ENCODE measurements around the gene PLEK. TPM values are rescaled to one million over a fixed set of nuclear protein-coding genes. Genes with fewer than 3 reads are reported as not detected.

PLEK gene, protein sequence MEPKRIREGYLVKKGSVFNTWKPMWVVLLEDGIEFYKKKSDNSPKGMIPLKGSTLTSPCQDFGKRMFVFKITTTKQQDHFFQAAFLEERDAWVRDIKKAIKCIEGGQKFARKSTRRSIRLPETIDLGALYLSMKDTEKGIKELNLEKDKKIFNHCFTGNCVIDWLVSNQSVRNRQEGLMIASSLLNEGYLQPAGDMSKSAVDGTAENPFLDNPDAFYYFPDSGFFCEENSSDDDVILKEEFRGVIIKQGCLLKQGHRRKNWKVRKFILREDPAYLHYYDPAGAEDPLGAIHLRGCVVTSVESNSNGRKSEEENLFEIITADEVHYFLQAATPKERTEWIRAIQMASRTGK
- polyA plus RNA-seq (2013, experiment 1 of 2), result 0.01 TPM
- polyA plus RNA-seq (2013, experiment 2 of 2), result 0.01 TPM

DNA sequence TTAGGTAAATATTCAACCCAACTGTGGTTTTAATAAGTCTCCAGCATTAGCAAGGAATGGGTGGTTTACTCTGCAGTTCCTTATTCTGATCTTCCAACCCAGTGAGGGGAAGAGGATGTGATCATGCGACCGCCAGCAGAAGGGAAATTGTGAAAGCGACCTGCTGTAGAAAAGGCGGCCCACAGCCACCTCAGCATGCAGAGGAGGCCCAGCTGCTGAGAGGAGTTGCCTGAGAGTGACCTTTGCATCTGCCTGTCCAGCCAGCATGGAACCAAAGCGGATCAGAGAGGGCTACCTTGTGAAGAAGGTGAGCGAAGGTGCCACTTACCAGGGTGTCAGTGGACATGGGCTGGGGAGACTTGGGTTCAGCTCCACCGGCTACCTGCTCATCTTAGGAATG, at the start of gene PLEK:
Gene PLEK, plus strand, starts transcription at position 196 of the 400 bp plus-strand sequence. Its CDS starts 70 bp downstream, at position 266.
- H3K4me3 ChIP-seq (ENCODE audit: low read length), result no peak within 1 kb of the TSS
- H3K9ac ChIP-seq (ENCODE audit: low read length), result no peak within 1 kb of the TSS
- no peak within 1 kb of the TSS for H3K4ac ChIP-seq (ENCODE audit: low read depth, low read length)
- peak within 1 kb of the TSS; percentile 47 for H3K56ac ChIP-seq (ENCODE audit: low read length)
- H3K4me2 ChIP-seq (ENCODE audit: low read length), result no peak within 1 kb of the TSS
- no peak within 1 kb of the TSS for H3K23ac ChIP-seq (ENCODE audit: low read length)
- H3K18ac ChIP-seq (ENCODE audit: low read length), result no peak within 1 kb of the TSS
- H3K79me2 ChIP-seq (ENCODE audit: control insufficient read depth, insufficient read depth, low read length), result no peaks in the 10 kb centered on the region
- H3K4me1 ChIP-seq (ENCODE audit: control insufficient read depth, low read depth, low read length), result no peaks in the 10 kb centered on the region
- no peak within 1 kb of the TSS for H4K8ac ChIP-seq (ENCODE audit: low read depth, low read length)
- no peak within 1 kb of the TSS for H2BK120ac ChIP-seq (ENCODE audit: low read depth, low read length)
- no peaks in the 10 kb centered on the region for H3K36me3 ChIP-seq (ENCODE audit: control insufficient read depth, insufficient read depth, low read length)
- no peaks in the 10 kb centered on the region for H3K79me1 ChIP-seq (ENCODE audit: low read length)
- H3K27ac ChIP-seq (ENCODE audit: low read depth, low read length), result no peak within 1 kb of the TSS
- H3K27me3 ChIP-seq (ENCODE audit: insufficient read depth, low read length, poor library complexity), result no peaks in the 10 kb centered on the region
- no peak for DNase-seq
- H2BK5ac ChIP-seq (ENCODE audit: low read length), result no peak within 1 kb of the TSS
- H2AK5ac ChIP-seq (ENCODE audit: low read length), result no peak within 1 kb of the TSS
- WGBS (ENCODE audit: extremely low coverage, insufficient coverage, low lambda C conversion rate), result no CpG with 5 or more reads among the region's 7 CpGs
- H2BK15ac ChIP-seq (replicated peaks; ENCODE audit: low read depth), result no peak within 1 kb of the TSS
- H4K5ac ChIP-seq (ENCODE audit: low read length), result no peak within 1 kb of the TSS

DNA sequence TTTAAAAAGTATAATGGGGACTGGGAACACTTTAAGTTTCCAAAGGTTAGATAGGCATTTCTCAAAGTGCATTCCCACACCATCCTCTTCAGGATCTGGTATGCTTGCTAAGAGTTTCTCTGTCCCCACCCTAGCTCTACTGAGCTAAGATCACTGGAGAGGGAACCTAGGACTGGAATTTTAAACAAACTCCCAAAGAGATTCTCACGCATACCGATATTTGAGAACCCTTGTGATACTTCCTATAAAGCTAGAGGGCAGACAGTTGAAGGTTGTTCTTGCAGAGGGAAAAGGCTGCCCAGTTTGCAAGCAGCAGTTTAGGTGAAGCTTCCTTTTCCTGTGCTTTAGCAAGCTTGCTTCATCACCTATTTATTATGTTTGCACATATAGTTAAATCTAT, 49.0 kb upstream of the PLEK start:
- Histone ChIP-seq H4K5ac (ENCODE audit: low read length) (no peak overlapping the region), H3K79me1 (ENCODE audit: low read length) (no peaks in the 10 kb centered on the region), H3K4me3 (ENCODE audit: low read length) (no peak overlapping the region), H3K4me2 (ENCODE audit: low read length) (no peak overlapping the region), H3K4me1 (ENCODE audit: control insufficient read depth, low read depth, low read length) (no peaks in the 10 kb centered on the region), H3K9ac (ENCODE audit: low read length) (no peak overlapping the region), H3K4ac (ENCODE audit: low read depth, low read length) (no peak overlapping the region), H2BK120ac (ENCODE audit: low read depth, low read length) (no peak overlapping the region), H2BK5ac (ENCODE audit: low read length) (no peak overlapping the region), H3K56ac (ENCODE audit: low read length) (no peak overlapping the region), H3K36me3 (ENCODE audit: control insufficient read depth, insufficient read depth, low read length) (no peaks in the 10 kb centered on the region), H3K27ac (ENCODE audit: low read depth, low read length) (no peak overlapping the region), H2AK5ac (ENCODE audit: low read length) (no peak overlapping the region), H3K23ac (ENCODE audit: low read length) (no peak overlapping the region), H3K18ac (ENCODE audit: low read length) (no peak overlapping the region), H4K8ac (ENCODE audit: low read depth, low read length) (no peak overlapping the region), H3K79me2 (ENCODE audit: control insufficient read depth, insufficient read depth, low read length) (no peaks in the 10 kb centered on the region), H2BK15ac (replicated peaks; ENCODE audit: low read depth) (no peak overlapping the region), H3K27me3 (ENCODE audit: insufficient read depth, low read length, poor library complexity) (peaks cover 11% of the 10 kb centered on the region)
- WGBS (ENCODE audit: extremely low coverage, insufficient coverage, low lambda C conversion rate), result no CpG with 5 or more reads among the region's 2 CpGs
- no peak for DNase-seq

DNA sequence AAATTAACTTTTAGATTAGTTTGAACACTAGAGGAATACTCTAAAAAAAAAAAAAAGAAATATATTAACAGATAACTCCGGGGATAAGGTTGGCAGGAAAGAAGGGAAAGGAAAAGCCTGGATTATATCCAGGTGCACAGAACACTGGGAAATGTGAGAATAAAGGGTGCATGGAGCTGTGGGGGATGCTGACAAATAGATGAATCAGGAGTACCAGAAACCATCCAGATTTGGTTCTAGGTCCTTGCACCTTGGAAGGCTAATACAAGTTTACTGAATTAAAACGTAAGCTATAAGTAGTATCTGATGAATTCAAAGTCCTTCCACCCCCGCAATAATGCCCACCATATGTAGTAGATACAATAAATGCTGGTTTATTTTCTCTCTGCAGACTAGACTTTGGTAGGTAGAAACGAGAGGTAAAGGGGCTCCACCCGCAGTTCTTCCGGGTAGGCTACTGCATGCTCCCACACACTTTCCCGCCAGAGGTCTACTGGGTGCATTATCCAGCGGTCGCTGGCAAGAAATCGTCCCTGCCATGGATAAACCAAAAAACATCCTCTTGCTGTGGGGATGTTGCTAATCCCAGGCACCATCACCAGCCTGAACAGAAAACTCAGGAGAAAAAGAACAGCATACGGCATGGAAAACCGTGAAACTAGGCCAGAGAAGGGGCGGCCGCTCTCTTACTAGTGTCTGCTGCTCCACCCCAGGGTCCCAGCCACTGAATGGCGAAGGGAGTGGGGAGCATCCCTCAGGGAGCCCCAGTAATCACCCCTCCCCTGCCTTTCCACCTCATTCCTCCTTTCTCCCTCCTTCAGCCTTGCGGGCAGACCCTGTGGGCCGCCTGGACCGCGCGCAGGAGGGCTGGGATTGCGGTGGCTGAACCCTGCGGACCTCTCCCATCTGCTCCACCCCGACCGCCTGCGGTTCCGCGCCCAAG, 46.8 kb upstream of the PLEK start:
- Histone ChIP-seq H3K23ac (ENCODE audit: low read length) (no peak overlapping the region), H3K4me2 (ENCODE audit: low read length) (peak overlapping the region; percentile 97), H3K9ac (ENCODE audit: low read length) (no peak overlapping the region), H2AK5ac (ENCODE audit: low read length) (no peak overlapping the region), H3K27ac (ENCODE audit: low read depth, low read length) (no peak overlapping the region), H2BK15ac (replicated peaks; ENCODE audit: low read depth) (no peak overlapping the region), H3K27me3 (ENCODE audit: insufficient read depth, low read length, poor library complexity) (peaks cover 11% of the 10 kb centered on the region), H2BK5ac (ENCODE audit: low read length) (no peak overlapping the region), H3K4me3 (ENCODE audit: low read length) (no peak overlapping the region), H3K4me1 (ENCODE audit: control insufficient read depth, low read depth, low read length) (no peaks in the 10 kb centered on the region), H4K8ac (ENCODE audit: low read depth, low read length) (no peak overlapping the region), H4K5ac (ENCODE audit: low read length) (no peak overlapping the region), H3K79me1 (ENCODE audit: low read length) (no peaks in the 10 kb centered on the region), H3K4ac (ENCODE audit: low read depth, low read length) (no peak overlapping the region), H3K56ac (ENCODE audit: low read length) (no peak overlapping the region), H3K18ac (ENCODE audit: low read length) (no peak overlapping the region), H3K36me3 (ENCODE audit: control insufficient read depth, insufficient read depth, low read length) (no peaks in the 10 kb centered on the region), H3K79me2 (ENCODE audit: control insufficient read depth, insufficient read depth, low read length) (no peaks in the 10 kb centered on the region), H2BK120ac (ENCODE audit: low read depth, low read length) (no peak overlapping the region)
- WGBS (ENCODE audit: extremely low coverage, insufficient coverage, low lambda C conversion rate), result no CpG with 5 or more reads among the region's 27 CpGs
- DNase-seq, result no peak

DNA sequence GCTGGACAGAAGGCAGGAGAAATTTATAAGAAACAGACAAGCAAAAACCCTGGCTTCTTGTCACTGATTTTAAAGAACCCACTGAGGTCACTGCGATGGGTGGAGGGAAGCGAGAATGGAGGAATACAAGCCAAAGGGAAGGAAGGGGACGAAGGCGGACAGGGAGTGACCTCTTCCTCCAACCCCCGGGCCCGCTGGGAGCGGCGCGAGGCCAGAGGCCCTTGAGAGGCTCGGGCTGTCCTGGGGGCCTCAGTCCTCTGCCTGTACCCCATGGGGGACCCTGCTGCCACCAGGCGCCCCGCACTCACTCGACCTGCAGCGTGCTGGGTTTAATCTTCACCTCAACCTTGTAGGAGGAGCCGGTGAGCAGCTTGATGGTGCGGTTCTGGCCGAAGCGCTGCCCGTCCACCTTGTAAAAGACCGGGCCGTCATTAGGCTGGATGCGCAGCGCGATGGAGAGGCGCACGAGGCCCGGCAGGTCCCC, 46.1 kb upstream of the PLEK start:
- peaks cover 11% of the 10 kb centered on the region for H3K27me3 ChIP-seq (ENCODE audit: insufficient read depth, low read length, poor library complexity)
- no peak overlapping the region for H2AK5ac ChIP-seq (ENCODE audit: low read length)

DNA sequence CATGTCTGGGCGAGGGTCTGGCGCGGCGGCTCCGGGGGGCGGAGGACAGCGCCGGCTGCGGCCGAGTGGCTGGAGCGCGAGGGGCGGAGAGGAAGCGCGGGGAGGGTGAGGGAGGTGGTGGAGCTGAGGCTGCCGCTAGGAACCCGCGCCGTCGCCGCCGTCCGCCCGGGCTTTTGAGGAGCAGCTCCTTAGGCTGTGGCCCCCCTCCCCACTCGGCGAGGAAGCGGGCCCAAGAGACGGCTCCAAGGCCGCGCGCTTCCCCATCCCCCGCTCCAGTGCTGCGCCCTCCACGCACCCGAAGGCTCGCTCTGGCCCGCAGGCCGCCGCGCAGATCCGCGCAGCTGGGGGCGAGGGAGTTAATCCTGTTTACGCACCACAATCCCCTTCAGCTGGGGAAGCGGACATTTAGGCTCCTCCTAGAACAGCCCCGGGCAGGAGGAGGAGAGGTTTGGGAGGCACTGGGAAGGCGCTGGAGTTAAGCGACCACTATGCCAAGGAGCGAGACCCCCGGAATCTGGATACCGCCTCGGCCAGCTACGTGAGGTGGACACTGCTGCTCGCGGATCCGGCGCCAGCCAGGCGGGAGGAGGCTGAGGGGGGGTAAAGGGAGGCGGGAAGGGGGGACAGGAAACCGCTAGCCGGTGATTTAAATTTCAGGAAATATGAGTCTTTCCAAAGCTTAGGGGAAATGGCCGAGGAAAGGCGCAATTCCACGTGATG, 45.5 kb upstream of the PLEK start, which contains the start of gene CNRIP1:
Gene CNRIP1, minus strand, starts transcription at position 552 of the 720 bp plus-strand sequence. Its CDS starts 549 bp downstream, at position 3.
- Histone ChIP-seq H3K27ac (ENCODE audit: low read depth, low read length) (no peak within 1 kb of the TSS), H2BK5ac (ENCODE audit: low read length) (no peak within 1 kb of the TSS)

More for the DNA sequence above, 46.1 kb upstream of the PLEK start:
- DNase-seq, result no peak
- peak overlapping the region; percentile 11 for H3K4me3 ChIP-seq (ENCODE audit: low read length)
- H2BK15ac ChIP-seq (replicated peaks; ENCODE audit: low read depth), result no peak overlapping the region
- no CpG with 5 or more reads among the region's 27 CpGs for WGBS (ENCODE audit: extremely low coverage, insufficient coverage, low lambda C conversion rate)
- H3K18ac ChIP-seq (ENCODE audit: low read length), result no peak overlapping the region
- H3K4me2 ChIP-seq (ENCODE audit: low read length), result peak overlapping the region; percentile 97
- no peaks in the 10 kb centered on the region for H3K36me3 ChIP-seq (ENCODE audit: control insufficient read depth, insufficient read depth, low read length)
- no peak overlapping the region for H4K8ac ChIP-seq (ENCODE audit: low read depth, low read length)
- no peaks in the 10 kb centered on the region for H3K79me2 ChIP-seq (ENCODE audit: control insufficient read depth, insufficient read depth, low read length)
- peak overlapping the region; percentile 44 for H3K9ac ChIP-seq (ENCODE audit: low read length)
- H3K23ac ChIP-seq (ENCODE audit: low read length), result no peak overlapping the region
- peak overlapping the region; percentile 66 for H3K56ac ChIP-seq (ENCODE audit: low read length)
- no peaks in the 10 kb centered on the region for H3K4me1 ChIP-seq (ENCODE audit: control insufficient read depth, low read depth, low read length)
- H4K5ac ChIP-seq (ENCODE audit: low read length), result no peak overlapping the region
- H3K79me1 ChIP-seq (ENCODE audit: low read length), result no peaks in the 10 kb centered on the region
- no peak overlapping the region for H3K27ac ChIP-seq (ENCODE audit: low read depth, low read length)
- H2BK120ac ChIP-seq (ENCODE audit: low read depth, low read length), result no peak overlapping the region
- H2BK5ac ChIP-seq (ENCODE audit: low read length), result no peak overlapping the region
- H3K4ac ChIP-seq (ENCODE audit: low read depth, low read length), result no peak overlapping the region

More for the DNA sequence above, 45.5 kb upstream of the PLEK start, which contains the start of gene CNRIP1:
- peak; percentile 61 for DNase-seq
- no peaks in the 10 kb centered on the region for H3K4me1 ChIP-seq (ENCODE audit: control insufficient read depth, low read depth, low read length)
- peaks cover 11% of the 10 kb centered on the region for H3K27me3 ChIP-seq (ENCODE audit: insufficient read depth, low read length, poor library complexity)
- H3K23ac ChIP-seq (ENCODE audit: low read length), result no peak within 1 kb of the TSS
- no peak within 1 kb of the TSS for H2AK5ac ChIP-seq (ENCODE audit: low read length)
- H3K4ac ChIP-seq (ENCODE audit: low read depth, low read length), result no peak within 1 kb of the TSS
- no peak within 1 kb of the TSS for H2BK120ac ChIP-seq (ENCODE audit: low read depth, low read length)
- peak within 1 kb of the TSS; percentile 66 for H3K56ac ChIP-seq (ENCODE audit: low read length)
- H2BK15ac ChIP-seq (replicated peaks; ENCODE audit: low read depth), result no peak within 1 kb of the TSS
- H4K8ac ChIP-seq (ENCODE audit: low read depth, low read length), result no peak within 1 kb of the TSS
- peak within 1 kb of the TSS; percentile 97 for H3K4me2 ChIP-seq (ENCODE audit: low read length)
- no peak within 1 kb of the TSS for H4K5ac ChIP-seq (ENCODE audit: low read length)
- H3K36me3 ChIP-seq (ENCODE audit: control insufficient read depth, insufficient read depth, low read length), result no peaks in the 10 kb centered on the region
- peak within 1 kb of the TSS; percentile 11 for H3K4me3 ChIP-seq (ENCODE audit: low read length)
- no peaks in the 10 kb centered on the region for H3K79me2 ChIP-seq (ENCODE audit: control insufficient read depth, insufficient read depth, low read length)
- H3K79me1 ChIP-seq (ENCODE audit: low read length), result no peaks in the 10 kb centered on the region
- no CpG with 5 or more reads among the region's 64 CpGs for WGBS (ENCODE audit: extremely low coverage, insufficient coverage, low lambda C conversion rate)
- peak within 1 kb of the TSS; percentile 44 for H3K9ac ChIP-seq (ENCODE audit: low read length)
- no peak within 1 kb of the TSS for H3K18ac ChIP-seq (ENCODE audit: low read length)
